WI38 (cell line): ENCODE measurements around the gene BRINP2.

Source experiments
- H3K4me3 ChIP-seq: 2 replicates; pipeline ENCODE4 v1.5.1; 2011; ENCODE audit warnings: low read depth, mild to moderate bottlenecking, control low read depth, low read length
- TF ChIP-seq, protein P1 (sequence below): IDR thresholded peaks from 2 replicates; pipeline ENCODE4 v1.5.1; 2012; ENCODE audit warnings: low read depth, mild to moderate bottlenecking, control low read depth, low read length

BRINP2 gene

DNA sequence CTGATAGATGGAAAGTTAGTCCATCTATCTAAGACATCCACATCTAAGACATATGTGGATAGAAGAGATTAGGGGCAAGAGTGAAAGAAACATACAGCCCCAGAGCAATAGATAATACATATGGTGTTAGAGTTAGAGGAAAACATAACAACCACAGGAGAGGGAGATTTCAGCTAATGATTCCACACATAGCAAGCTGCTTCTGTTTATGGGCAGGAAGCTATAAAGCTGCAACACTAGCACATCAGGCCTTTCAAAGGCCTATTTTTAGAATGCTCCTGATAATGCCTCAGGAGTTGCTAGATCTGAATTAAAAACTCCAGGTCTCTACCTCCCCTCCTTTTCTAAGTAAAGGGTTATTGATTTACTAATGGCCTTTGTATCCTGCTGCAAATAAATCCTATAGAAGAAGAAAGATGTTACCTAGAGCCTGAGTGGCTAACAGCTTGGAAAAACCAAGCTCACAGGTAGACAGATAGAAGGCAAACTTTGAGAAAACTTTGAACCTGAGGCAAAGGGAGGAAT is 36.1 kb downstream of the BRINP2 start:
- TF ChIP-seq, protein P1, sequence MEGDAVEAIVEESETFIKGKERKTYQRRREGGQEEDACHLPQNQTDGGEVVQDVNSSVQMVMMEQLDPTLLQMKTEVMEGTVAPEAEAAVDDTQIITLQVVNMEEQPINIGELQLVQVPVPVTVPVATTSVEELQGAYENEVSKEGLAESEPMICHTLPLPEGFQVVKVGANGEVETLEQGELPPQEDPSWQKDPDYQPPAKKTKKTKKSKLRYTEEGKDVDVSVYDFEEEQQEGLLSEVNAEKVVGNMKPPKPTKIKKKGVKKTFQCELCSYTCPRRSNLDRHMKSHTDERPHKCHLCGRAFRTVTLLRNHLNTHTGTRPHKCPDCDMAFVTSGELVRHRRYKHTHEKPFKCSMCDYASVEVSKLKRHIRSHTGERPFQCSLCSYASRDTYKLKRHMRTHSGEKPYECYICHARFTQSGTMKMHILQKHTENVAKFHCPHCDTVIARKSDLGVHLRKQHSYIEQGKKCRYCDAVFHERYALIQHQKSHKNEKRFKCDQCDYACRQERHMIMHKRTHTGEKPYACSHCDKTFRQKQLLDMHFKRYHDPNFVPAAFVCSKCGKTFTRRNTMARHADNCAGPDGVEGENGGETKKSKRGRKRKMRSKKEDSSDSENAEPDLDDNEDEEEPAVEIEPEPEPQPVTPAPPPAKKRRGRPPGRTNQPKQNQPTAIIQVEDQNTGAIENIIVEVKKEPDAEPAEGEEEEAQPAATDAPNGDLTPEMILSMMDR: no peak
- H3K4me3 ChIP-seq: no peak overlapping the region

DNA sequence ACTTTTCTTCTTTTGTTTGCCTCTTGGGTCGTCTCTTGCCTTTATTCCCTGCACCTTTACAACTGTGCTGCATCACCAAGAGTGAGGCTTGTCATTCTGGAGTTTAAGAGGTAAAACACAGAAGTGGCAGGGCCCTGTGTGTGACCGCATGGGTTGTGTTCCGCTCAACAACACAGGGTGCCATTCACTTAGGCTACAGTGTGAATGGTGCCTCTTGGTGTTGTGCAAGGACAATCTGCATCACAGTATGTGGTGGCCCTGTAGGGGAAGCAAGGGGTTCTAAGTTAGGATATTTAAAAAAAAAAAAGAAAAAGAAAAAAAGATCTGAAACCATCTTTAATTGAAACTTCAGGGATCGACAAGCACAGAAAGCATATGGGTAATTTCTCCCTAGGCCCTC is 38.2 kb downstream of the BRINP2 start:
- H3K4me3 ChIP-seq: no peak overlapping the region
- TF ChIP-seq, protein P1: no peak

DNA sequence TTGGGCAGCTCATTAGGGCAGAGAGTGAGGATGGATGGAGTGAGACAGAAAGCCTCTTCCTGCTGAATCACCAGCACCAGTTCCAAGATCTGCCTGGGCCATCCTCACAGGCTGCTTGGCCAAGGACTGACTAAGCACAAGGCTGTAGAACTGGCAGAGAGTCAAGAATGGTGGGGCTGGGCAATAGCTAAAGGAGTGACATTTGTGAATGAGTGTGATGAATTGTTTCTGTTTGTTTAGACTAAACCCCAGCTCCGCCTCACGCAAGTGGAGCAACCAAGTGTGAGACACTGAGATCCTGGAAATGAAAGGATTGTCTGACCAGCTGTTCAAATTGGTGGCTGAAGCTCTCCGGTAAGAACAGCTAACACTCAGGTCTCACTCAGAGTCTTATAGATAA is 38.6 kb downstream of the BRINP2 start:
- H3K4me3 ChIP-seq: no peak overlapping the region
- TF ChIP-seq, protein P1: no peak

DNA sequence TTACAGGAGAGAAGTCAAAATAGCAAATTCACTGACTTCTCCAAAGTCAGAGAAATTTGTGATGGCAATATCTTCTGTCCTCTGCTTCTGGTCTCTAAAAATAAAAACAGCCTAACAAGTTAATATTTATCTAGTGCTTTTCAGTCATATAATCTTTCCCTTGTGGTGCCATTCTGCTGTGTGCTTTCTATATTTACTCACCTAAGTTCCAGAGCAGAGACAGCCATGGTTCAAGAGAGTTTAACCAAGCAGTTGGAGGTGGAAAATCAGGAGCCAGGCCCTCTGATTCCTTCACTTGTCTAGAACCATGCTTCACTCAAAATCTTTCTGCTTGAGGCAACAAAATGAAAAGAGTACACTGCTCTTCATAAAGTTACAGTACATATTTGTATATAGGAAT is 39.3 kb downstream of the BRINP2 start:
- no peak overlapping the region for H3K4me3 ChIP-seq
- TF ChIP-seq, protein P1: no peak

DNA sequence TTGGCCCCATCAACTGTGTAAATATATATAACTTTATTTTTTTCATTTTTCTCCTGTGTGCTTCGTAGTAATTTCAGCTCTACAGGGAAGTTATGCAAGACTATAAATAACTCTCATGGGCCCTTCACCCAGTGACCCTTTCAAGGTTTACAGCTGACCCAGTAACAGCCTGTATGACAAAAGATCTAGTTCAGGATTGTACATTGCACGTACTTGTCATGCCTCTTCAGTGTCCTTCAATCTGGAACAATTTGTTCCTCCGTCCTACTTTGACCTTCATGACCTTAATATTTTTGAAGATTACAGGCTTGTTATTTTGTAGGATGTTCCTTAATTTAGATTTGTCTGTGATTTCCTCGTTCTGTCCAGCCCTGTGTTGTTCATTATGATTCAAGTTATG is 40.5 kb downstream of the BRINP2 start:
- TF ChIP-seq, protein P1: no peak
- no peak overlapping the region for H3K4me3 ChIP-seq

DNA sequence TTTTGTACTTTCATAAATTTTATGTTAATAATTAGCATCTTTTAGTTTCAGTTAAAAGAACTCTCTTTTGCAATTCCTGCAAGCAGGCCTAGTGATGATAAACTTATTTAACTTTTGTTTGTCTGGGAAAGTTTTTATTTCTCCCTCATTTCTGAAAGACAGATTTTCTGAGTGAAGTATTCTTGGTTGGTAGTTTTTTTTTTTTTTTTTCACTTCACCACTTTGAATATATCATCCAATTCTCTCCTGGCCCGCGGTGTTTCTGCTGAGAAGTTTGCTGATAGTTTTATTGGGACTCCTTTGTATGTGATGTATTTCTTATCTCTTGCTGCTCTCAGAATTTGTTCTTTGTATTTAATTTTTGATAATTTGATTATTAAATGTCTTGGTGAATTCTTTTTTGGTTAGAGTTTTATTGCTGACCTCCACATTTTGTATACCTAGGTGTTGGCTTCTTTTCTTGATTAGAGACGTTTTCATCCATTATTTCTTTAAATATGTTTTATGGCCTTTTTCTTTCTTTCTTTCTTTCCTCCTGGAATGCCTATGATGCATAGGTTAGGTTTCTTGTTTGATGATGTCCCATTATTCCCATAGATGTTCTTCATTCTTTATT is 45.9 kb downstream of the BRINP2 start:
- H3K4me3 ChIP-seq: no peak overlapping the region
- TF ChIP-seq, protein P1: no peak

DNA sequence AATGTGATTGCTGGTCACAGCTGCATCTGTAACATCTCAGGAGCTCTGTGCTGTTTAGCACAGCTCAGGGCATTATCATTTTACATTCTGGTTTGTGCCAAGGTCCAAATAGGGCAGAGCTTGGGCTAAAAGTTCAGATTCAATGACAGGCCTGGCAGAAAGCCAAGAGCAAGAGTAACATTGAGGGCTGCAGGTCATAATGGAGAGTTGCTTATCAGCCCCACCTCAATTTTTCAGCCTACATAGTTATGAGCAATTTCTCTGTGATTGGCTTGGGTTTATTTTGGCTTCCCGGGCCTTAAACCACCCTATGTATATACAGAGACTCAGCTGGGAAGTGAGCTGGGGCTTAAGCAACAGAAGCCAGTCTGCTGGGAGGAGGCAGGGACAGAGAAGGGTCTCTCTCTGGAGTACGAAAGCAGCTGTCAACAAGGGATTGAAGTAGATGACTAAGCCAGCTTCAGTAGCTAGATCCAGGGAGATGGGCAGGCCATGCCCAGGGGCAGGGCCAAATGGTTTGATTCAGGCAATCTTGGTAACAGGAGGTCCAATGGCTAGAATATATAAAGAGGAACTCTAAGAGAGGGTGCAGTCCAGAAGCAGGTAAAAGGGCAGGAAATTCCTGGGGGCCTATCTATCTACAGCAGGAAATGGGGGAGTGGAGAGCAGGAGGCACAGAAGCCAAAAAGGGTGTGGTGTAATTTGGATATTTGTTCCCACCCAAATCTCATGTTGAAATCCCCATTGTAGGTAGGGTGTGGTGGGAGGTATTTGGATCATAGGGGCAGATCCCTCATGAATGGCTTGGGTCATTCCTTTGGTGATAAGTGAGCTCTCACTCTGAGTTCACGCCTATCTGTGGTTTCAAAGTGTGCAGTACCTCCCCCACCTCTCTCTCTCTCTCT is 49.0 kb downstream of the BRINP2 start:
- TF ChIP-seq, protein P1: no peak
- H3K4me3 ChIP-seq: no peak overlapping the region
